ENCODE data around the gene STMP1.

DNA sequence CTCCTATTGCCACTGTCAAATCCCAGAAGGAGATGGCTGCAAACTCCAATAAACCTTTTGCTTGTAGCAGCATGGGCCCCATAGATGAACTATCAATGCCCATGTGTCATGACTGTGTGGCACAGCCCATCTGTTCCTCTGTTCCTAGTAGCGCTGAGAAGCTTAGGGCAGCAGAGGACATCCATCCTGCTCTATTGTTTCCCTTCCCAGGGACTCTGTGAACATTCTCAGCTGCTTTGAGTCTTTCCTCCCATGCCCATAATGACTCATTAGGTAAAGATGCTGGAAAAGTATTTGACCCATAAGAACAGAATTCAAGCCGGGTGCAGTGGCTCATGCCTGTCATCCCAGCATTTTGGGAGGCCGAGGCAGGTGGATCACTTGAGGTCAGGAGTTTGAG, 28.3 kb downstream of the STMP1 start:
- TF ChIP-seq, protein P1, sequence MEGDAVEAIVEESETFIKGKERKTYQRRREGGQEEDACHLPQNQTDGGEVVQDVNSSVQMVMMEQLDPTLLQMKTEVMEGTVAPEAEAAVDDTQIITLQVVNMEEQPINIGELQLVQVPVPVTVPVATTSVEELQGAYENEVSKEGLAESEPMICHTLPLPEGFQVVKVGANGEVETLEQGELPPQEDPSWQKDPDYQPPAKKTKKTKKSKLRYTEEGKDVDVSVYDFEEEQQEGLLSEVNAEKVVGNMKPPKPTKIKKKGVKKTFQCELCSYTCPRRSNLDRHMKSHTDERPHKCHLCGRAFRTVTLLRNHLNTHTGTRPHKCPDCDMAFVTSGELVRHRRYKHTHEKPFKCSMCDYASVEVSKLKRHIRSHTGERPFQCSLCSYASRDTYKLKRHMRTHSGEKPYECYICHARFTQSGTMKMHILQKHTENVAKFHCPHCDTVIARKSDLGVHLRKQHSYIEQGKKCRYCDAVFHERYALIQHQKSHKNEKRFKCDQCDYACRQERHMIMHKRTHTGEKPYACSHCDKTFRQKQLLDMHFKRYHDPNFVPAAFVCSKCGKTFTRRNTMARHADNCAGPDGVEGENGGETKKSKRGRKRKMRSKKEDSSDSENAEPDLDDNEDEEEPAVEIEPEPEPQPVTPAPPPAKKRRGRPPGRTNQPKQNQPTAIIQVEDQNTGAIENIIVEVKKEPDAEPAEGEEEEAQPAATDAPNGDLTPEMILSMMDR (optimal IDR thresholded peaks at IDR 0.05 in 1 of 3, IDR thresholded peaks at IDR 0.05 in 1 of 3, conservative IDR thresholded peaks at IDR 0.05 in 1 of 3; ENCODE audit: extremely low read depth in 1 of 3, insufficient read depth in 2 of 3, low read length in 3 of 3) = no peak
- no peak for TF ChIP-seq EZH2 (IDR thresholded peaks at IDR 0.05; ENCODE audit: low read length)

Data from keratinocyte (primary cell).